ENCODE results near the gene ZPBP.

ZPBP gene

GRCh38 chr7:49911909-49912308 is 181.1 kb downstream of the ZPBP start:
- no peak for TF ChIP-seq CTCF (IDR thresholded peaks at IDR 0.05; ENCODE audit: extremely low read depth, missing control alignments)
- DNase-seq (ENCODE audit: low spot score), result no peak

GRCh38 chr7:49894543-49894942 is 198.5 kb downstream of the ZPBP start:
- no peak for DNase-seq (ENCODE audit: low spot score)
- TF ChIP-seq CTCF (IDR thresholded peaks at IDR 0.05; ENCODE audit: extremely low read depth, missing control alignments), result no peak

- no peak for DNase-seq (ENCODE audit: low spot score)
Observed at GRCh38 chr7:49893131-49893530, 199.9 kb downstream of the ZPBP start.

GRCh38 chr7:49892481-49892880 is 200.6 kb downstream of the ZPBP start:
- no peak for DNase-seq (ENCODE audit: low spot score)
- no peak for TF ChIP-seq CTCF (IDR thresholded peaks at IDR 0.05; ENCODE audit: extremely low read depth, missing control alignments)

More at GRCh38 chr7:49893131-49893530, 199.9 kb downstream of the ZPBP start:
- no peak for TF ChIP-seq CTCF (IDR thresholded peaks at IDR 0.05; ENCODE audit: extremely low read depth, missing control alignments)

Data from GM20000 (cell line).